ENCODE data around the gene SOHLH1.

The SOHLH1 gene, protein sequence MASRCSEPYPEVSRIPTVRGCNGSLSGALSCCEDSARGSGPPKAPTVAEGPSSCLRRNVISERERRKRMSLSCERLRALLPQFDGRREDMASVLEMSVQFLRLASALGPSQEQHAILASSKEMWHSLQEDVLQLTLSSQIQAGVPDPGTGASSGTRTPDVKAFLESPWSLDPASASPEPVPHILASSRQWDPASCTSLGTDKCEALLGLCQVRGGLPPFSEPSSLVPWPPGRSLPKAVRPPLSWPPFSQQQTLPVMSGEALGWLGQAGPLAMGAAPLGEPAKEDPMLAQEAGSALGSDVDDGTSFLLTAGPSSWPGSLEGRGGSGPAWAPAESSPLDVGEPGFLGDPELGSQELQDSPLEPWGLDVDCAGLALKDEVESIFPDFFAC

DNA sequence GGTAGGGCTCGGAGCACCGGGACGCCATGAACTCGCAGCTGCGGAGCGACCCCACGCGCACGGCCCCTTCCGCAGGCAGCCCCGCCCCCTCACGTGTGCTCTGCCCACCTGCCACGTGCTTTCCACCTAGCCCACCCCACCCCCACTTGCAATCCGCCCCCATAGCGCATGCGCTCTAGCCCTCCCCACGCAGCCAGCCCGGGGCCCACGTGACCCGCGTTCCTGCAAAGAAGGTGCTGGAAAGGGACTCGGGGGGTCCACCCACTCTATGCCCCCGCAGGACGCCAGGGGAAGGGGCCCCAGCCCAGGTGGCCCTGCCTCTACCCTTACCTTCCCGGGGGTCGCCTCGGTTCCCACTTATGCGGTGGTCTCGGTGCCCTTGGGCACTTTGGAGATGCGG lies at the start of gene SOHLH1:
Gene SOHLH1 (minus strand): TSS at position 42 of the 400 bp plus-strand sequence. CDS start 14 bp downstream, at position 28.
- DNase-seq (ENCODE audit: low read depth in 2 of 2) = no peak

DNA sequence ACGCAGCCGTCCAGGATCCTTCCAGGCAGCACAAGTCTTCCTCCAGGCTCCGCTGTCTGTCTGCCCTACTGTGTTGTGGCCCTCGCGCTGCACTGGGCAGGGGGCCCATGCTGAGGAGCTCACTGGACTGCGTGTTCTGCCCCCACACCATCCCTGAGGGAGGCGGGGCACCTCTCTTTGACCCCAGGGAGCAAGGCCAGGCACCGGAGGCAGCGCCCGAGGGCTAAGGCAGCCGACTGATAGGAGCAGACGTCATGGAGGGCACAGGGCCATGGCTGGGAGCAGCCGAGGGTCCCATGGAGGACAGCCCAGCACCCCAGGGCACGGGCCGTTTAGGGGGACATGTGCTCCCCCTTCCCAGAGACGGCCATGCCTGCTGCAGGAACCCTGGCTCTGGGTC lies 49.4 kb upstream of the SOHLH1 start:
- DNase-seq (ENCODE audit: low read depth in 2 of 2) = no peak

DNA sequence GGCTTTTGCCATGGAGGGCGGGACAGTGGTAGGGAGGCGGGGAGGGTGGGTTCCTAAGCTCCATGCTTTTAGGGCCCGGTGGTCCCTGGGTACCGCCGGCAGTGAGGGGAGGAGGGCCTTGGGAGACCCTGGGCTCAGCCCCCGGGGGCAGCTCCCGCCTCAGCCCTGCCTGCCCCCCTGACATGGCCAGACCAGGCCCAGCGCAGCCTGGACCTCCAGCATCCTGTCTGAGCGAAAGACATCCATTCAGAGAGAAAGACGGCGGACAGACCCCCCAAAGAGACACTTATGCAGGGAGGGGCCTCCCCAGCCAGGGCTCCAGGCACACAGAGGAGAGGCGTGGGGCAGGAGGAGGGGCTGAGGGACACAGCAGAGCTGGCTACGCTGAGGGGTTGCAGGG lies 48.0 kb upstream of the SOHLH1 start:
- no peak for DNase-seq (ENCODE audit: low read depth in 2 of 2)

DNA sequence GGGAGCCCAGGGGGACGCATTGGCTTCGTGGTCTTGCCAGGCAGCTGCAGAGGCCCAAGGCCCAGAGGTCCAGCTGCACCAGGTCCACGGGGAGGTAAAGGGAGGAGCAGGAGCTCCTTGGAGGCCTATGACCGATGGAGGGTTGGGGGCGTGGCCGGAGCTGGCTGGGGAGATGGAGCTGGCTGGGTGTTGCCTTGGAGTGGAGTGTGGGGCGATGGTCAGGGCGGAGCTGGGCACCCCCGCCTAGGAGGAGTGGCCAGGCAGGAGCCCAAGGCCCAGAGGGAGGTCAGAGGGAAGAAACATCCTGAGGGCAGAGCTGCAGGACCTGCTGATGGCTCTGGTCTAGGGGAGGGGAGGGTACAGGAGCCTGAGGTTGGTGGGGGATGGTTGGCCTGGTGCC lies 47.3 kb upstream of the SOHLH1 start:
- no peak for DNase-seq (ENCODE audit: low read depth in 2 of 2)

DNA sequence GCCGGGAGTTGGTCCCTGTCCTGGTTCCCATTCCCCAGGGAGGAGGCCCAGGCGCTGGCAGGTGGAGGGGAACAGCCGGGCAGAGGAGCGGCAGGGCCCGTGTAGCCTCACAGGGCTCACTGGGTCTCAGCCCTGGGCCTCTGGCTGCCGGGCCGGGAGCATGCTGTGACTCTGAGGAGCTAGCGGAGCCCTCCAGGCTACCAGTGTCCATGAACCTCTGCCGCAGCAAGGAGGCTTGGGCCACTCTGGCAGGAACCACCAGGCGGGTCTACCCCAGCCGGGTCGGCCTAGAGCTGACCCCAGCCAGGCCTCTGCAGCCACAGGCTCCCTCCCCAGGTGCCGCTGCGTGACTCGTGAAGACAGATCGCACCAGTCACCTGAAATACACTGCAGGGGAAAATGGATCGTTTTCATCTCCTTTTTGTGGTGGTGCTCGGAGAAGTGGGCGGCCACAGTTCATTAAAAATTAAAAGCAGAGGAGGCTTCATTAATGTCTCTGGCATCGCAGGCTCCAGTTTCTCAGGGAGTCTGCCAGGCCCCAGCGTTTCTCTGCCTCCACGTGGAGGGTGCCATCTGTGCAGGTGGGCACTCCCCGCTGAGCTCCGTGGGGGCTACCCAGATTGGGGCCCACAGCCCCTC lies 46.5 kb upstream of the SOHLH1 start:
- DNase-seq (ENCODE audit: low read depth in 2 of 2) = no peak

DNA sequence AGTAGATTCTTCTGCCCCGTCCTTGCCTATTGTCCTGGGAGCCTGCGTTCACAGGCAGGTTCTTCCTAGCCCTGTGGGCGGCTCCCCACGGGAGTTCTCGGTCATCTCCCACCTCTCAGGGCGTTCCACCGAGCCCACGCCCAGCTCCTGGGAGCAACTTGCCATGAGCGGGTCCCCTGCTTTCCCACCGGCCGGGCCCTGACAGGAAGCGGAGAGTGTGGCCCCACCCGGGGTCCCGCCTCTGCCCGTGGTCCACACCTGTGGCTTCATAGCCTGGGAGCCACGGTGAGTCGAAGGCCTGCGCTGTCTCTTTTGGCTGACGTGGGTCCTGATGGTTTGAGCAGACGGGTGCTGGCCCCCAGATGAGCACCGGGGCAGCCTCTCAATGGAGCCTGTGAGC lies 45.9 kb upstream of the SOHLH1 start:
- DNase-seq (ENCODE audit: low read depth in 2 of 2) = no peak

DNA sequence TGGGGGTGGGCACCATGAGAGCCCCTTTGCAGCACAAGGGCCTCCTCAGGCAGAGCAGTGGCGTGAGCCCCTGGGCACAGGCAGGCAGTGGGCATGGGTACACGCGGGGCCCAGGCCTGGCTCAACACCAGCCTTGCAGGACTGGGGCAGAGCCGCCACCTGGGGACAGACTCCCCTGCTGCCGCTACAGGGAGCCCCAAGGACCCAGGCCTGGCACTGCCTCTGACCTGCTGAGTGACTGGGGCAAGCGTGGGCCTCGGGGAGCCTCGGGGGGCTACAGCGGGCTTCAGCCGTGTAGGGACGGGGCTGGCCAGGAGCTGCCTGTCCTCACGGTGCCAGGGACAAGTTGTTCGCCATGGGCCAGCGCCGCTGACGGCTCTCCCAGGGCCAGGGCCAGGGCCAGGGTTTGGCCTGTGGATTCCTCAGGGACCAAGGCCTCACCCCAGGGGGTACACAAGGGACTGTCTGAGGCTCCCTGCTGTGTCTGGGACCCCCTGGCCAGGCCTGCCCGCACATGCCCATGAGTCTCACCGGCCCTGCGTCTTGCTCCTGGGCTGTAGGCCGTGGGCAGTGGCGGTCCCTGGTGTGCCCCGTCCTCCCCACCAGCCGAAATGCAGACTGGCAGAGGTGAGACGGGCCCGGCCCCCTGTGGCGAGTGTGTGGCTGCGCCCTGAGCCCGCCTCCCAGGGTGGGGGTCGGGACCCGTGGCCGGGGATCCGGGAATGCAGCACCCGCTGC lies 45.2 kb upstream of the SOHLH1 start:
- no peak for DNase-seq (ENCODE audit: low read depth in 2 of 2)

DNA sequence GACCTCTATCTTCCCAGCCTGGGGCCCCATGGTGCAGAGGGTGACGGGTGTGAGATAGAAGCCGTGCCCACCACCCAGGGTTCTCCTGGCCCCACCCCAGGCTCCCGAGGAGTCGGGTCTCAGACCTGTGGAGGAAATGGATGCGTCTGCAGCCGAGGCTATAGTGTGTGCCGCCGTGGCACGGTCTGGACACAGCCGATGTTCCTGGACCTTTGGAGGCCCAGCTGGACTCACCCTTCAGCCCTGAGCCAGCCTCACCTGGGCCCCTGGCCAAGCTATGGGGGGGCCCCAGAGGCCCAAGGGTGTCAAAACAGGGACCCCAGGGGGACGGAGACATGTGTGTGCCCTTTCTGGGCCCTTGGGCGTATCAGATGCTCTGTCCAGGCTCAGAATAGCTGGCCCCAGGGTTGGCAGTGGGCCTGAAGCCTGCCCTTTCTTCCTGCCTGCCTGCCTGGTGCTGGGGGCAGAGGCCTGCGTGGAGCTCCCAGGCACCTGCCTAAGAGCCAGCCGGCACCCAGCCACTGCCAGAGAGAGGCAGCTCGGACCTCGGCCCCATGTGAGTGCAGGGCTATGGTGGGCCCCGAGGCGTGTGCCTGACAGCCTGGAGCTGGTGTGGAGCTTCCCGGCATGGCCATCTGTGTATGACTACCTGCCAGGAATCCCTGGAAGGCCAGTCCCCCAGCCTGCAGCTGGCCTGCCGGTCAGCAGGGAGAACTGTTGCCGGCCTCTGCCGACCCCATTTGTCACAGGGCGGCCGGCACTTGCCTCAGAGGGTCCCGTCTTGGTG lies 44.5 kb upstream of the SOHLH1 start:
- no peak for DNase-seq (ENCODE audit: low read depth in 2 of 2)

DNA sequence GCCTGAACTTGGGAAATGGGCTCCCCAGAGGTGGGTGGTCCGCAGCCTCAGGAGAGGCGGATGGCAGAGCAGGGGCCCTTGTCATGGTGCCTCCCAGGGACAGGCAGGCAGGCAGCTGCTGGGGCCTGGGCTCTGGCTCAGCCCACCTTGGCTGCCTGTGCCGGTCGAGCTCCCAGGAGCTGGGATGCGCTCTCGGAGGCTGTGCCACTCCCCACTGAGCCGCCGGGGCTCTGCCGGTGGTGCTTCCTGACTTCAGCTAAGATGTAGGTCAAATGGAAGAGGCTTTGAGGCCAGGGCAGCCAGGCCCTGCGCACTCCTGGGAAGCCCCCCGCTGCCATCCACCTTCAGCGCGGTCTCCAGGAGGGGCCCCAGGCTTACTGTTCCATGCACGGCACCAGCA lies 43.7 kb upstream of the SOHLH1 start:
- no peak for DNase-seq (ENCODE audit: low read depth in 2 of 2)

DNA sequence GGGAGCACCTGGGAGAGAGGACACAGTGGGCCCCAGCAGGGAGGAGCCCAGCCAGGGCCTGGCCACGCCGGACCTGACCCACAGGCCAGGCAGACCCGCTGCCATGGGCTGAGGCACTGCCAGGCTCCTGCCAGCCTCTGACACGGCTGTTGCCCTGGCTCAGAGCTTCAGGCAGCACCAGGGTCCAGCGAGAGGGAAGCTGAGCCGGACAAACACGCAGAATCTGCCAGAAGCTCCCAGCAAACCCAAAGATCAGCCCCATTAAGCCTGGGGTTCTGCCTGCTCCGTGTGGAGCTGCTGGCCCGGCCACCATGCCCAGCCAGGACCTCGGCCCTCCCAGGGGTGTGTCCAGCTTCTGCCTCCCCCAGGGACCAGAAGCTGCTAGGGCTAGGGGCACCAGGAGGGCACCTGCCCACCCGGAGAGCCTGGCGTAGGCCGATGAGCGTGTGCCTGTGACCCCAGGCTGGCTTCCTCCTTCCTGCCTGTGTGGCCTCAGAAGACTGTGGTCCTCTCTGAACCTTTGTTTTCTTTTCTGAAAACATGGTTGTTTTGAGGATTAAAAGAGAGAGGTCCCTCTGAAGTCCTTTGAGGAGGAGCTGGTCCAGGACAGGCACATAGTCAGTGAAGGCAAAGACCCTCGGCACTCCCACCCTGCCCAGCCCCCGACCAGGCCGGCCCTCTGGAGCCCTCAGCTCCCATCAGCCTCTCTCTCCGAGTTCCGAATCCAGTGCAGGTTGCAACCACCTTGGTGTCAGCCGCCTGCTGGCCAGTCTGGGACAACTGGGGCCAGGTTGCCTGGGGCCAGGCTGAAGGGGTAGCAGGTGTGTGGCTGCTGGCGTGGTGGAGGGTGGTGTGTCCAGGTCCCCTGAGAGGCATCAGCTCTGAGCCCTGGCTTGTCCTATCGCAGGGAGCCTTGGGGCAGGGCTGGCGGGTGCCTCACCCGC lies 42.3 kb upstream of the SOHLH1 start:
- DNase-seq (ENCODE audit: low read depth in 2 of 2) = no peak

DNA sequence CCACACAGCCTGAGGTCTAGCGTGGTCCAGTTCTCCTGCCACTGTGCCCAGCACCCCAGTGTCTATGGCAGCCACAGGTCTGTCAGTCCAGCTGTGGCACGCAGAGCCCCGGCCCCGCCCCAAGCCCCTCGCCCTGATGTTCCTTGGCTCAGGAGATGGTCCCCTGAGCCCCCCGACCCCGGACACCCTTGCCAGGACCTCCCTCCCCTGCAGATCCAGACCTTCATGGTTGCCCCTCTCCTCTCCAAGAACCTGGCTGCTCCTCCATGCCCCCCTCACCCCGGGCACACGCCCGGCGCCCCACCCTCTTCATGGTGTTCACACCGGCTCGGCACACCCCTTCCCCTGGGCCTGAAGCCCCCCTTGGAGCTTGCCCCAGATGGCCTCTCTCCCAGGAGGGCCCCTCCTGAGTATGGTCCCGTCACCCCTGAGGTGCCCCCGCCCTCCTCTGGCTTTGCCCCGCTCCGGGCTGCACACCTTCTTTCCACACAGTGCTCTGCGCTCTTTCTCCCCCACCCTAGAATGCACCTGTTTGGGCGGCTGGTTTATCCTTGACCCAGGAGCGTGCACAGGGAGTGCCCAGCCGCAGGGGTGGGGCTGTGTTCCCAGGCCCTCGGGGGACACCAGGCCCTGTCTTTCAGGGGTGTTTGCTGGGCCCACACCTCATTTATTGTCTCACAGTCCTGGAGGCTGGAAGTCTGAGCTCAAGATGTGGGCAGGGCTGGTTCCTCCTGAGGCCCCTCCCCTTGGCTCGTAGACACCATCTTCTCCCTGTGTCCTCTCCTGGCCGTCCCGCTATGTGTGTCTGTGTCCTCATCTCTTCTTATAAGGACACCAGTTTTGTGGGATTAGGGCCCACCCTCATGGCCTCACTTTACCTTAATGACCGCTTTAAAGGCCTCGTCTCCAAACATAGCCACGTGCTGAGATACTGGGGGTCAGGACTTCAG lies 40.3 kb upstream of the SOHLH1 start:
- no peak for DNase-seq (ENCODE audit: low read depth in 2 of 2)

DNA sequence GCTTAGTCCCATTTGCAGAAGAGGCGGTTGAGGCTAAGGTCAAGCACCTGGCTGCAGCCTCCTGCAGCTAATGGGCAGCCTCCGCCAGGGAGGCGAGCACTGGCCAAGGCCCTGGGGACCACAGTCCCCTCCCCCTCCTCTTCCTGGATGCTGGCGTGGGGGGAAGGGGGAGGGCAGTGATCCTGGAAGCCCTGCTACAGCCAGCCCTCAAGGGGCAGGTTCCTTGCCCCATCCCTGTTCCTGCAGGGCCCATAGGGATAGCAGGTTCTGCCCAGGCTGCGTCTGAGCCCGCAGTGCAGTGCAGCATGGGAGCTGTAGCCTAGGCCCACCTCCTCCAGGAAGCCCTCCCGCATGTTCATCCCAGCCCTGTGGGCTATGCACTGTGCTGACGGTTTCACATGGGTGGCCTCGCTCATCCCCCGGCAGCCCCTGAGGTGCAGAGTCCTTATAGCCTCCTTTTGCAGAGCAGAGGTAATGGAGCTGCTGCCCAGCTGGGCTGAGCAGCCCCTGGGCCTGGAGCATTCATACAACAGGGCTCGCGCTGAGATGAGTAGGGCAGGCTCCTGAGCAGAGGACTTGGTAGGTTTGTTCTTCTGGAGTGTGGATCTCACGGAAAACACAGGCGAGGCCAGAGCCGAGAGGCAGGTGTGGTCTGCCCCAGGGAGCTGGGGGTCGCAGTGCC lies 38.7 kb upstream of the SOHLH1 start:
- no peak for DNase-seq (ENCODE audit: low read depth in 2 of 2)

DNA sequence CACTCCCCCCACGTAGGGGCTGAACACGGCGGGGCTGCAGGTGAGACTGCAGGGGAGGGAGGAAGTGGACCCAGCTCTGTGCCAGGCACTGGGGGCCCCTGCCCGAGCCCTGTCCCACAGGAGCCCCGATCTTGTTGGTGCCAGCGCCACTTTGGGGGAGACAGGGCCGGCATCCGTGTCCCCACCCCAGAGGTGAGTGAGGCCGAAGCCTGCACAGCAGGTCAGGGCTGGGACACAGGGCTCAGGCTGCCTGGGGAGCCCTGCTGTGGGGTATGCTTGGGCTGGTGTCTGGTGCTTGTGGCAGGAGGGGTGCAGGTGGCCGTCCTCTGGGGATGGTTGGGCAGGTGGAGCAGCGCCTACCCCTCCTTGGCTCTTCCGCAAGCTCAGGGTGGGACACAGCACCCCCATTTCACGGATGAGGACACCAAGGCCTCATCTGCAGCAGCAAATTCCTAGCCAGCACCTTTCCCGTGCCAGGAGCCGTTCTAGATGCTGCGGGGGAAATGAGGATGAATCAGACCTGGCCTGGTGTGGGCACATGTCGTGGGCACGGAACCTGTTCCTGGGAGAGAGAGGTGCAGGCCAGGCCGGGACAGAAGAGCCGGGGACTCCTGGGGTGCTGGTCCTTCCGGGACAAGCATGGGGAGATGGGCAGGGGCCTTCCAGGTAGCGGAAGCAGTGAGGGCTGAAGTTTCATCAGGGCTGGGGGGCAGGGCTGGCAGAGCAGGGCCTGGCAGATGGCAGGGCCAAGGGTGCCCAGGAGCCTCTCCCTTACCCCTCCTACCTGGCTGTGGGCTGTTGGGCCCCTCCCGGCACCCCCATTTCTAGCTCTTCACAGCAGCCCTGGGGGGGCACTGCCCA lies 37.9 kb upstream of the SOHLH1 start:
- no peak for DNase-seq (ENCODE audit: low read depth in 2 of 2)

DNA sequence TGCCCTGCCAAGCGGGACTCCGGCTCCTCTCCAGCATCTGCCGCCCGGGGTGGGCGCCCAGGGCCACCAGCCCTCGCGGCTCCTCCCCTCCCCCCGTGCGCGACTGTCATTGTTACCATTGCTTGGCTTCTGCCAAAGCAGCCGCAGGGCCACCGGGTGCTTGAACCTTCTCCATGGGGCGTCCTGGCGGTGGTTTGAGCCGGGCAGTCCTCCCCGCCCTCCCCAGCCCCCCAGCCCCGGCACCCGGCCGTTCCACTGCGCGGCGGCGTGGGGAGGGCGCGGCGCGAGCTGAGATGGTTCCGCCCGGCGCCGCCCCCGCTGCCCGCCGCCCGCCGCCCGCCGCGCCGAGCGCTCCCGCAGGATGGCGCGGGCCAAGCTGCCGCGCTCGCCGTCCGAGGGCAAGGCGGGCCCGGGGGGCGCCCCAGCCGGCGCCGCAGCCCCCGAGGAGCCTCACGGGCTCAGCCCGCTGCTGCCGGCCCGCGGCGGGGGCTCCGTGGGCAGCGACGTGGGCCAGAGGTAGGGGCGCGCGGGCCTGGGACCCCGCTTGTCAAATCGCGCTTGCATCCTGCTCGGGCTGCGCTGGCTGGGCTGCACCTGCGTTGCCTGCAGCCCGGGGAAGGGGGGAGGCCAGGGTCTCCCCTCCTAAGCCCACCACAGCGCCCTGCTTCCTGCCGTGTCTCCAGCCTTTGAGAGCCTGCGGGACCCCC lies 37.1 kb upstream of the SOHLH1 start:
- no peak for DNase-seq (ENCODE audit: low read depth in 2 of 2)

DNA sequence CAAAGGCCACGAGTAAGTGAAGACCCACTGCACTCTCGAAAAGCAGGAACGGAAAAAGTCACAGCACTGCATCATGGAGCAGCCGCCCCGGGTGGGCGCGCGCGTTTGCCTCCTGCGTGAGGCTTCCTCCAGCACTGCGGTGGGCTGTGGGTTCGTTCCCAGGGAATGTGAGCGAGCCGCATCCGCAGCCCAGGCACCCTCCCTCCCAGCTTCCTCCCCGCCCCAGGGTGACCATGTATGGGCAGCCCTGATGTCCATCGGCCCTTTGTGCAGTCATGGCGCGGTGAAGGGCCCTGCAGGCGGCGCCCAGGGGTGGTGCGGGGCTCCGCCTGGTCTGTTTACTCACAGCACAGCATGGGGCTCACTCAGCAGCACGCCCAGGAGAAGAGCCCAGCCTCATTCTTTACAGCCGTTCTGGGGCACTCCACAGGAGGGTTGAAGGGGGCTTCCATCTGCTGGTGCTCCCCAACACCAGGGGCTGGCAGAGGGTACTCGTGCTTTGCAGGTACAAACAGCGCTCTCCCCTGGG lies 35.4 kb upstream of the SOHLH1 start:
- no peak for DNase-seq (ENCODE audit: low read depth in 2 of 2)

DNA sequence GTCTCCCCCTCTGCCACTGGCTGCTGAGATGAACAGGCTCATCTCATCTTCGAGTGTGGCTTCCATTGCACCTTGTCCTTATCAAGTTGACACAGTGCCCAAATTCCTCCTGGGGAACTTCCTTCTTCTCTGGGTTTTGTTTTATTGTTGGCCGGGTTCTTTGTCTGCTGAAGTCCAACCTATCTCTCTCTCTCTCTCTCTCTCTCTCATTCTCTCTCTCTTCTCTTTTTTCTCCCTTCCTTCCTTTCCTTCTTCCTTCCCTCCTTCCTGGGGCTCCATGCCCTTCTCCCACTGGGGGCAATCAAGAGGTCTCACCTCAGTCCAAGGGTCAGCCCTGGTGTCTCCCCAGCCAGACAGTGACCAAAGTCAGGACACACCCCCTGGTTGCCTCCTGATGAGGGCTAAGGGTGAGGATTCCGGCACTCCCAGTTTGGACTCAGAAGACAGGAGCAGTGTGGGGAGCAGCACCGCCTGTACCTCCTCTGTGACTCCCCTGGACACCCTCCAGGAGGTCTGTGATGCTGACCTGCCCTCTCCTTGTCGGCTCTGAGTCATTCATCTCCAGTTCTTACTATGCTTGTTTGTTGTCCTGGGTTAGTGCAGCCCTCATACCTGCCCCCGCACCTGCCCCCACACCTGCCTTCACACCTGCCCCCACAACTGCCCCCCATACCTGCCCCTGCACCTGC lies 33.4 kb upstream of the SOHLH1 start:
- DNase-seq (ENCODE audit: low read depth in 2 of 2) = no peak

DNA sequence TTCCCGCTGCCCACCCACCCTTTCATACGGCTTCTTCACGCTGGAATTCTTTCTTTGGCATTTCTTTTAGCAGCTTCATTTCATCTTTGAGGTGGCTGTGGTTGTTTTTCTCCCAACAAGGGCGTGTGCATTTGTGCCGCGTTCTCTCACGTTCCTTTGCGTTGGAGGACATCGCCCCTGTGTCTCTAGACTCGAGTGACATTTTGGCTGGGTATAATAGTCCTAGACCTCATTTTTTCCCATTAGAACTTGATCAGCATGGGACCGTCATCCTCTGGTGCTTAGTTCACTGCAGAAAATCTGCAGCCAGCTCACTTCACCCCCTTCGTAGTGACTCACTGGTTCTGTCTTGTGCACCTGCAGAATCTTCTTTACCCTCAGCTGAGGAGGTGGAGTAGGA lies 32.2 kb upstream of the SOHLH1 start:
- DNase-seq (ENCODE audit: low read depth in 2 of 2) = no peak
